CD4-positive, alpha-beta T cell (primary cell): ENCODE results near the gene MOBP. TPM values are rescaled to one million over a fixed set of nuclear protein-coding genes. Genes with fewer than 3 reads are reported as not detected.

Source experiments
- ATAC-seq: fragments of 200-7000 bp; cut with Tn5 transposase; one replicate; pipeline ENCODE4 v1.10.0; 2022; ENCODE audit warnings: mild to moderate bottlenecking; ENCODE audit not compliant: poor library complexity
- CTCF ChIA-PET: fragments of 350-600 bp; sonication (Branson Sonifier 250); formaldehyde crosslinking; loops from one replicate; lab custom pipeline; 2021; ENCODE audit warnings: antibody characterized with exemption, inconsistent platforms; lab: Charles Lee
- POLR2A ChIA-PET: fragments of 350-600 bp; sonication (Branson Sonifier 250); formaldehyde crosslinking; loops from one replicate; lab custom pipeline; 2021; ENCODE audit warnings: antibody characterized with exemption, inconsistent platforms; lab: Charles Lee
- DNase-seq, 14 experiments: peaks; one replicate each; pipeline ENCODE4 v3.0.0-alpha.2; 2013 to 2020; ENCODE audit warnings: mixed read lengths in 2 of 14
- H3K27ac ChIP-seq, 2 donors: one replicate each; pipeline versions ENCODE4 v1.5.1 to v1.7.0; 2013; ENCODE audit warnings: low read length in 2 of 2, low read depth in 1 of 2, mild to moderate bottlenecking in 1 of 2
- H3K27me3 ChIP-seq, 2 experiments: 1 replicate in 1 of 2; 2 replicates in 1 of 2; pipeline versions ENCODE4 v1.6.1 to v1.7.0; 2013; ENCODE audit warnings: low read length in 2 of 2, control low read depth in 1 of 2, mild to moderate bottlenecking in 1 of 2, moderate library complexity in 1 of 2; ENCODE audit not compliant: insufficient read depth in 2 of 2, control insufficient read depth in 1 of 2
- H3K36me3 ChIP-seq: one replicate; pipeline ENCODE4 v1.6.1; 2013; ENCODE audit warnings: low read length, control low read depth; ENCODE audit not compliant: insufficient read depth
- H3K4me1 ChIP-seq: one replicate; pipeline ENCODE4 v1.6.1; 2013; ENCODE audit warnings: low read length, control low read depth; ENCODE audit not compliant: insufficient read depth
- H3K4me3 ChIP-seq: one replicate; pipeline ENCODE4 v1.5.1; 2013; ENCODE audit warnings: mild to moderate bottlenecking, low read length, moderate library complexity
- H3K9me3 ChIP-seq, 2 experiments: 1 replicate in 1 of 2; 2 replicates in 1 of 2; pipeline versions ENCODE4 v1.6.1 to v1.7.0; 2013; ENCODE audit warnings: low read length in 2 of 2, mild to moderate bottlenecking in 2 of 2, control low read depth in 1 of 2, moderate library complexity in 1 of 2; ENCODE audit not compliant: control insufficient read depth in 1 of 2, insufficient read depth in 1 of 2
- H3K27ac Mint-ChIP-seq: one replicate; pipeline ENCODE4 v1.8.0; 2020; ENCODE audit warnings: mixed read lengths
- H3K27me3 Mint-ChIP-seq: one replicate; pipeline ENCODE4 v1.8.0; 2021; ENCODE audit warnings: mixed read lengths
- H3K36me3 Mint-ChIP-seq: one replicate; pipeline ENCODE4 v1.8.0; 2021; ENCODE audit warnings: low read depth, mixed read lengths
- H3K4me1 Mint-ChIP-seq: one replicate; pipeline ENCODE4 v1.8.0; 2021; ENCODE audit warnings: low read depth, mixed read lengths
- H3K4me3 Mint-ChIP-seq: one replicate; pipeline ENCODE4 v1.8.0; 2020; ENCODE audit warnings: mild to moderate bottlenecking, mixed read lengths
- H3K9me3 Mint-ChIP-seq: one replicate; pipeline ENCODE4 v1.8.0; 2020; ENCODE audit warnings: mixed read lengths
- intact Hi-C, 2 experiments: fragments of 100-400 bp; cut with DNase I in 1 of 2; cut with micrococcal nuclease in 1 of 2; formaldehyde crosslinking; loops; one replicate each; pipeline versions ENCODE4 v1.15.1 to v1.9.0; 2023 to 2025; cut with DNase I, micrococcal nuclease
- total RNA-seq, 174 experiments: library from RNA in 2 of 174; stranded (reverse) in 2 of 174; gene quantifications; one replicate each; pipeline ENCODE4 v1.2.3 and lab custom pipeline; 2021 to 2026
- TF ChIP-seq, protein P1 (sequence below): fragments of 200-600 bp; IDR thresholded peaks from one replicate; pipeline ENCODE4 v1.8.0; 2022; ENCODE audit warnings: antibody characterized with exemption, mild to moderate bottlenecking

Gene MOBP
- total RNA-seq, 2 experiments from 2014 or later = not detected

GRCh38 chr3:39541917-39542329, 74.4 kb downstream of the MOBP start:
- no peaks in the 10 kb centered on the region for H3K27me3 ChIP-seq
- DNase-seq (no peak), ATAC-seq (no peak)
- no peaks in the 10 kb centered on the region for H3K4me1 Mint-ChIP-seq
- ChIA-PET POLR2A (no interaction called here), CTCF (no interaction called here)
- TF ChIP-seq, protein P1, sequence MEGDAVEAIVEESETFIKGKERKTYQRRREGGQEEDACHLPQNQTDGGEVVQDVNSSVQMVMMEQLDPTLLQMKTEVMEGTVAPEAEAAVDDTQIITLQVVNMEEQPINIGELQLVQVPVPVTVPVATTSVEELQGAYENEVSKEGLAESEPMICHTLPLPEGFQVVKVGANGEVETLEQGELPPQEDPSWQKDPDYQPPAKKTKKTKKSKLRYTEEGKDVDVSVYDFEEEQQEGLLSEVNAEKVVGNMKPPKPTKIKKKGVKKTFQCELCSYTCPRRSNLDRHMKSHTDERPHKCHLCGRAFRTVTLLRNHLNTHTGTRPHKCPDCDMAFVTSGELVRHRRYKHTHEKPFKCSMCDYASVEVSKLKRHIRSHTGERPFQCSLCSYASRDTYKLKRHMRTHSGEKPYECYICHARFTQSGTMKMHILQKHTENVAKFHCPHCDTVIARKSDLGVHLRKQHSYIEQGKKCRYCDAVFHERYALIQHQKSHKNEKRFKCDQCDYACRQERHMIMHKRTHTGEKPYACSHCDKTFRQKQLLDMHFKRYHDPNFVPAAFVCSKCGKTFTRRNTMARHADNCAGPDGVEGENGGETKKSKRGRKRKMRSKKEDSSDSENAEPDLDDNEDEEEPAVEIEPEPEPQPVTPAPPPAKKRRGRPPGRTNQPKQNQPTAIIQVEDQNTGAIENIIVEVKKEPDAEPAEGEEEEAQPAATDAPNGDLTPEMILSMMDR = no peak
- H3K4me3 ChIP-seq = no peak overlapping the region
- H3K9me3 Mint-ChIP-seq = no peaks in the 10 kb centered on the region
- H3K27me3 Mint-ChIP-seq = peaks cover 12% of the 10 kb centered on the region
- intact Hi-C loops = no loop called here
- no peak overlapping the region for H3K27ac ChIP-seq
- H3K9me3 ChIP-seq = no peaks in the 10 kb centered on the region
- no peaks in the 10 kb centered on the region for H3K4me1 ChIP-seq
- no peaks in the 10 kb centered on the region for H3K36me3 Mint-ChIP-seq
- H3K4me3 Mint-ChIP-seq = no peak overlapping the region
- no peaks in the 10 kb centered on the region for H3K36me3 ChIP-seq
- no peak overlapping the region for H3K27ac Mint-ChIP-seq

DNA sequence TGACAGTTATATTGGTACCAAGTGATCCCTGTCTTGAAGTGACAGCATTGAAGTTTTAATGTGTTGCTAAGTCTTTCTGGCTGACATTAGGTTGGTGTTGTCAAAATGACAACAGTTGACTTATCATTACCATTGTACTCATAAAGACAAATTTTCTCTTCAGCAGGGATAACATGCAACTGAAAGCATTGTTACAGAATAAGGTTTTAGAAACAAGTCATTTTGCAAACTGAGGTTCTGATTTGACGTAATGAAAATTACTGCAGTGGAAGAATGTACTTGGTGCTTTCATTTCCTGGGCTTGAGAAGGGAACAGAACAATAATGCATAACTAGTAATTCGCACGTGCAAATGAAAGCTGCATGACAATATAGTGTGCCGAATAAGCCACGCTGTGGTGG, 75.1 kb downstream of the MOBP start:
- intact Hi-C loops = no loop called here
- Histone ChIP-seq H3K9me3 (no peaks in the 10 kb centered on the region), H3K27ac (no peak overlapping the region), H3K27me3 (no peaks in the 10 kb centered on the region), H3K4me3 (no peak overlapping the region), H3K36me3 (no peaks in the 10 kb centered on the region), H3K4me1 (no peaks in the 10 kb centered on the region)
- Mint-ChIP-seq H3K27me3 (peaks cover 16% of the 10 kb centered on the region), H3K36me3 (no peaks in the 10 kb centered on the region), H3K4me3 (no peak overlapping the region), H3K9me3 (no peaks in the 10 kb centered on the region), H3K4me1 (no peaks in the 10 kb centered on the region), H3K27ac (no peak overlapping the region)
- POLR2A ChIA-PET = no interaction called here
- CTCF ChIA-PET = no interaction called here
- TF ChIP-seq, protein P1 = no peak
- ATAC-seq (no peak), DNase-seq (no peak)

- POLR2A ChIA-PET = no interaction called here
- Histone ChIP-seq H3K4me1 (no peaks in the 10 kb centered on the region), H3K36me3 (no peaks in the 10 kb centered on the region), H3K27ac (no peak overlapping the region), H3K9me3 (peaks cover 0 to 4% of the 10 kb centered on the region in 2 experiments), H3K27me3 (no peaks in the 10 kb centered on the region), H3K4me3 (no peak overlapping the region)
- intact Hi-C loops = no loop called here
- TF ChIP-seq, protein P1 = no peak
- peaks cover 2% of the 10 kb centered on the region for H3K9me3 Mint-ChIP-seq
- DNase-seq (no peak), ATAC-seq (no peak)
- no peak overlapping the region for H3K27ac Mint-ChIP-seq
- H3K36me3 Mint-ChIP-seq = no peaks in the 10 kb centered on the region
- no peak overlapping the region for H3K4me3 Mint-ChIP-seq
- H3K4me1 Mint-ChIP-seq = no peaks in the 10 kb centered on the region
- CTCF ChIA-PET = no interaction called here
- H3K27me3 Mint-ChIP-seq = peaks cover 31% of the 10 kb centered on the region
These were observed 80.8 kb downstream of the MOBP start for GRCh38 chr3:39548282-39548681.
